ENCODE results near the gene RBMS3.

The RBMS3 gene

DNA sequence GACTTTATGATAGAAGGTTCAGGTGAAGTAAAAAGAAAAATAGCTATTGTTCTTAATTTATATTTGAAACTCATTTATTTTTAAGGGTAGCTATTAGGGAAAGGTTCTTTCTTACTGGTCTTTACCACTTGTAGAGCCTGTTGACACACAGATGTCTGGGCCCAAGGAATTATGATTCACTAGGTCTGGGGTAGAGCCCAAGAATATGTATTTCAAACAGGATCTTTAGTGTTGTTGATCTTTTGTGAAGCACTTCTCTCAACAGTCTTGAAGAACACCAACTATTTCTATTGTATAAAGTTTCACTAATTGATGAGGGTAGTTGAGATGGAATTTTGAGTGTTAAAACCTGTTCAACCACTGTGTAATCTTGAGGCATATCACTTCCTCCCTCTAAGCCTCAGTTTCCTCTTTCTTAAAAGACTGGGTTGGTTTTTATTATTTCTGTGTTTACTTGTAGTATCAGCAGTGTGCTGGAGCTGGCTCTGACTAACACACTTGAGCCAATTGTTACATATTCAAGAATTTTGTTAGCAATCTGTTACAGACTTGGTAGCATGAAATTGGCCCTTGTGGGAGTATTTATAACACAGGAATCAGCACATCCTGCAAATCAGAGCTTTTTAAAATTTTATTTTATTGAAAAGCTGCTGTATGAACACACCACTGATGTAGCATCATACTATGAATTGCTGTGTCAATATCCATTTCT, 155.9 kb downstream of the RBMS3 start:
- no peak for DNase-seq (ENCODE audit: extremely low spot score)
- ChIA-PET POLR2A (no interaction called here), CTCF (interaction anchor here (1.0 to 1.2 kb wide), 3 partner anchors 10 to 16 kb away, joined by 3 to 5 read pairs (median 4); no protein-coding TSS in a partner anchor)
- no peak for TF ChIP-seq CTCF (IDR thresholded peaks at IDR 0.05; ENCODE audit: control extremely low read depth, extremely low read depth, low read depth, missing control alignments)

DNA sequence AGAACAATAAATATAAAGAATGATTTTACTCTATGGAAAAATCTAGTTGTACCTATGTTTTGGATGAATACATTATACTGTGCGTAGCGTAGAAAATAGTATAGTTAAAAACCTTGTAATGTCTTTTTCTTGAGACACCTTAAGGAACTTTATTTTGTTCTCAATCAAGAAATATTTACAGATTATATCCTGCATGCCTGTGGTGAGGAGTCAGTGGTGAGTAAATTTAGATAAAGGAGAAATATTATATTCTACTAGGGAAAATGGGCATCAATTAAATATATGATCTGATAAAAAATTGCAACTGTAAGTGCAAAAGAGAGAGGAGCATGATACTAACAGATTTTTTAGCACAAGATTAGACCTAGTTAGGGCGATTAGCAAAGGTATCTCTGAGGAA, 157.7 kb downstream of the RBMS3 start:
- ChIA-PET POLR2A (no interaction called here), CTCF (interaction anchor here (0.8 kb wide), 1 partner anchor 12 kb away, joined by 3 read pairs; no protein-coding TSS in a partner anchor)

DNA sequence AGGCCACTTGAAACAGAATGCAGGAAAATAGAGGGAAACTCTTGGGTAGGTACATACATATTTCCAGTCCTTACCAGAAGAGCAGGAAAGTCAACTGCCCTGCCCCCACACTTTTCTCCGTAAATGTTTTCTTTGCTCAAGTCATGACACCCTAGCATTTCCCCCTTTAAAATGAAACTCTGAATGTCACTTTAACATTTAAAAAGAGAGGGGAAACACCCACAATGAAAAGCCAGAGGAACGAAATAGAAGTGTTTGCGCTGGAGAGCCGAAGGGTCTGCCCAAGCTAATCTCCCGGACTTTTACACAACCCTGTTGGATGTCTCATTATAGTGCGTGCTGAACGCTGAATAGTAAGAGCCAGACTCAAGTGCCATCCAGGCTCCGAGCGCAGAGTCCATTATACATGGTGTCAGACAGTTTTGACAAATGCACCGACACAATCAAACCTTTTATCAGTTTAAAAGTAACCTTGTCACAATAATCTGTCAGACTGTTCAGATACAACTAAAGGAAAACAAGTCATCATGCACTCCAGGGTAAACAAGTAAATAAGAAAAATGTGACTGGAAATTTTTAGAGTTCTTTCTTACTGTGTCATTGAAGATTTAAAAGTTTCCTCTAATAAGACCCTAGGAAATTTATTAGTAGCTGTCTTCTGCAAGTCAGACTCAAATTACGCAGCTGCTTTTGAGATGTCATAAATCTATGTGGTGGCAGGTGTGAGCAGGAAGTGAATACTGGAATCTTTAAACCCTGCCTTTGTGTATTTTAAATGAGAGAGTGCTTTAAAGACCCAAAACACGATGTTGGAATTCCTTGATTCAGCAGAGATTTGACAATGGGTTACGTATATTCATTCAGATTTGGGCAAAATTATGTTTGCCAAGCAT, 159.8 kb downstream of the RBMS3 start:
- DNase-seq (ENCODE audit: extremely low spot score) = no peak
- ChIA-PET POLR2A (no interaction called here), CTCF (interaction anchor here (1.3 kb wide), 1 partner anchor 26 kb away, joined by 3 read pairs; no protein-coding TSS in a partner anchor)
- TF ChIP-seq CTCF (IDR thresholded peaks at IDR 0.05; ENCODE audit: control extremely low read depth, extremely low read depth, low read depth, missing control alignments) = no peak

More for the DNA sequence above, 157.7 kb downstream of the RBMS3 start:
- DNase-seq (ENCODE audit: extremely low spot score) = no peak
- TF ChIP-seq CTCF (IDR thresholded peaks at IDR 0.05; ENCODE audit: control extremely low read depth, extremely low read depth, low read depth, missing control alignments) = no peak

DNA sequence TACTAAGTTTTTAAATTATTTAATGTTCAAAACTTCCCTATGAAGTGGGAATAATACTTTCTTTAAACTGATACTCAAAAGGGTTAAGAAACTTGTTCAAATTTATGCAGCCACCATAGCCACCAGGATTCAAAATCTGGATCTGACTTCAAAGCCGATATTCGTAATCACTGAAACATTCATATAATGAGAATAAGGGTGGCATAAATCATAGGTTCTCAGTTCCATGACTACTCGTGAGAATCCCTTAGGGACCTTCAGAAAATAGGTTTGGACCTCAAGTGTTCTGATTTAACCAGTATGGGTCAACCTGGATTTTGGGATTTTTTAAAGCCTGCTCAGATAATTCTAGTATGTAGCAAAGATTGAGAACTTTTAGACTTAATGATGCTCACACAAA, 160.6 kb downstream of the RBMS3 start:
- ChIA-PET CTCF (interaction anchor here (1.3 kb wide), 1 partner anchor 25 kb away, joined by 3 read pairs; no protein-coding TSS in a partner anchor), POLR2A (no interaction called here)
- no peak for TF ChIP-seq CTCF (IDR thresholded peaks at IDR 0.05; ENCODE audit: control extremely low read depth, extremely low read depth, low read depth, missing control alignments)
- no peak for DNase-seq (ENCODE audit: extremely low spot score)

GRCh38 chr3:29447946-29448627, 167.2 kb downstream of the RBMS3 start:
- ChIA-PET CTCF (no interaction called here), POLR2A (no interaction called here)
- TF ChIP-seq CTCF (IDR thresholded peaks at IDR 0.05; ENCODE audit: control extremely low read depth, extremely low read depth, low read depth, missing control alignments) = no peak
- DNase-seq (ENCODE audit: extremely low spot score) = no peak

DNA sequence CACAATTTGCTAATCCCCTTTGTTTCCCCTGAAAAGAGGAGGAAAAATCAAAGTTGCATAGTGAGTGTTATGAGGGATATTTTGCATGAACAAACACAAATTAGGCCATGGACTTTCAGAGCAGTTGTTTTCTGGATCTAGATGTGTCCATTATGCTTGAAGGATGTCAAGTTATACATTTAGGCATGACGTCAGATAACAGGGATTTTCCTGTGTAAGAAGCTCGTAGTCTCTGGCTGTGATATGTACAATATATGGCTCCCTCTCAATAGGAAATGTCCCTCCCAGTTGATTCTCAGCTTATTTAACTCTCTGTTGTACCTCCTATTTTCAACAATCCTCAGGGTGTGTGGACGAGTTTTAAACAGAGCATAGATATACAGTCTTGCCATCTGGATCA, 171.0 kb downstream of the RBMS3 start:
- POLR2A ChIA-PET = no interaction called here

More for the DNA sequence above, 171.0 kb downstream of the RBMS3 start:
- CTCF ChIA-PET = interaction anchor here (0.6 to 1.4 kb wide), 2 partner anchors 15 kb away, joined by 3 read pairs; no protein-coding TSS in a partner anchor
- no peak for TF ChIP-seq CTCF (IDR thresholded peaks at IDR 0.05; ENCODE audit: control extremely low read depth, extremely low read depth, low read depth, missing control alignments)
- DNase-seq (ENCODE audit: extremely low spot score) = no peak

All from GM10248 (cell line).